GM12878 (cell line): ENCODE measurements around the gene JADE1. TPM values are rescaled to one million over a fixed set of nuclear protein-coding genes. Genes with fewer than 3 reads are reported as not detected.

Experiments
- ATAC-seq: fragments of 200-7000 bp; cut with Tn5 transposase; 3 replicates; pipeline ENCODE4 v1.9.1; 2020; ENCODE audit warnings: mild to moderate bottlenecking, moderate library complexity
- BruUV-seq: library from RNA; stranded (reverse); fragments of 400-500 nt; replicated peaks from 2 replicates; lab custom pipeline; 2021; lab: Mats Ljungman, UMichigan
- CTCF ChIA-PET: fragments of 300-600 bp; sonication (Branson Sonifier 250); formaldehyde crosslinking; extraction: SDS; loops from one replicate; lab custom pipeline; 2021; ENCODE audit warnings: inconsistent platforms; lab: Yijun Ruan, JAX
- POLR2A ChIA-PET: fragments of 350-600 bp; formaldehyde crosslinking; extraction: SDS; loops from one replicate; lab custom pipeline; 2021; ENCODE audit warnings: inconsistent platforms; lab: Charles Lee
- RAD21 ChIA-PET: fragments of 300-600 bp; sonication (Branson Sonifier 250); formaldehyde crosslinking; loops from one replicate; lab custom pipeline; 2023; ENCODE audit warnings: antibody characterized with exemption; ENCODE audit not compliant: unreplicated experiment; lab: Charles Lee
- SMC1A ChIA-PET: fragments of 300-600 bp; sonication (Branson Sonifier 250); formaldehyde crosslinking; loops from one replicate; lab custom pipeline; 2023; ENCODE audit not compliant: unreplicated experiment, uncharacterized antibody; lab: Charles Lee
- DNase-seq: peaks from one replicate; pipeline ENCODE4 v3.0.0-alpha.2; 2011; ENCODE audit warnings: low read depth, low spot score
- FAIRE-seq: peaks from 3 replicates; lab custom pipeline; 2011; peaks lifted over from hg19 to GRCh38; lab: Jason Lieb, UNC
- H2AFZ ChIP-seq: 2 replicates; pipeline ENCODE4 v1.6.0; 2011; ENCODE audit warnings: low read depth, low read length, control low read depth; ENCODE audit not compliant: control insufficient read depth
- H3K27ac ChIP-seq: 2 replicates; pipeline ENCODE4 v1.5.1; 2011; ENCODE audit warnings: control low read depth; ENCODE audit not compliant: control insufficient read depth, insufficient read depth
- H3K27me3 ChIP-seq, 2 experiments: replicated peaks in 1 of 2; 2 replicates each; pipeline versions ENCODE4 v1.6.0 to v1.6.1; 2011; ENCODE audit warnings: low read length in 1 of 2; ENCODE audit not compliant: control insufficient read depth in 2 of 2, insufficient read depth in 2 of 2
- H3K36me3 ChIP-seq, 2 experiments: 2 replicates each; pipeline ENCODE4 v1.5.1; 2011; ENCODE audit warnings: low read length in 1 of 2; ENCODE audit not compliant: control insufficient read depth in 2 of 2, insufficient read depth in 2 of 2
- H3K4me1 ChIP-seq: 2 replicates; pipeline ENCODE4 v1.6.1; 2011; ENCODE audit warnings: mild to moderate bottlenecking, low read length, moderate library complexity, mixed read lengths; ENCODE audit not compliant: control insufficient read depth, insufficient read depth
- H3K4me2 ChIP-seq: 2 replicates; pipeline ENCODE4 v1.6.0; 2011; ENCODE audit warnings: control low read depth; ENCODE audit not compliant: control insufficient read depth, insufficient read depth
- H3K4me3 ChIP-seq: fragments of 200-600 bp; sonication (generic); 2 replicates; pipeline ENCODE4 v1.5.1; 2016
- H3K79me2 ChIP-seq: 2 replicates; pipeline ENCODE4 v1.6.0; 2011; ENCODE audit warnings: low read length; ENCODE audit not compliant: control insufficient read depth, insufficient read depth
- H3K9ac ChIP-seq: 2 replicates; pipeline ENCODE4 v1.8.0; 2011; ENCODE audit warnings: low read length, control low read depth, mixed read lengths; ENCODE audit not compliant: control insufficient read depth, insufficient read depth
- H3K9me3 ChIP-seq: replicated peaks from 3 replicates; pipeline ENCODE4 v1.5.1; 2011; ENCODE audit warnings: mild to moderate bottlenecking, low read length; ENCODE audit not compliant: control insufficient read depth, insufficient read depth
- H4K20me1 ChIP-seq: 2 replicates; pipeline ENCODE4 v1.6.0; 2011; ENCODE audit not compliant: control insufficient read depth, insufficient read depth
- ASH2L ChIP-seq: fragments of 300-600, 200-600 bp; sonication (generic); IDR thresholded peaks from 2 replicates; pipeline ENCODE4 v1.6.1; 2017; ENCODE audit warnings: low read depth, mild to moderate bottlenecking, borderline replicate concordance
- ATF7 ChIP-seq: fragments of 450-650 bp; IDR thresholded peaks from 2 replicates; pipeline ENCODE4 v1.6.1; 2016; ENCODE audit warnings: low read depth, mild to moderate bottlenecking
- CHD1 ChIP-seq: IDR thresholded peaks from 2 replicates; pipeline ENCODE4 v1.6.1; 2012; ENCODE audit warnings: low read depth, low read length, improper control_type of control experiment
- CHD2 ChIP-seq: IDR thresholded peaks from 2 replicates; pipeline ENCODE4 v1.6.1; 2011; ENCODE audit warnings: low read depth, low read length, improper control_type of control experiment, borderline replicate concordance
- CREB1 ChIP-seq: IDR thresholded peaks from 2 replicates; pipeline ENCODE4 v1.6.1; 2012; ENCODE audit warnings: low read depth, mild to moderate bottlenecking, inconsistent platforms
- CREM ChIP-seq: IDR thresholded peaks from 2 replicates; pipeline ENCODE4 v1.6.1; 2014; ENCODE audit warnings: antibody characterized with exemption, low read depth
- DPF2 ChIP-seq: fragments of 450-650 bp; IDR thresholded peaks from 2 replicates; pipeline ENCODE4 v1.6.1; 2017; ENCODE audit warnings: mild to moderate bottlenecking
- E2F4 ChIP-seq: IDR thresholded peaks from 2 replicates; pipeline ENCODE4 v1.6.1; 2012; ENCODE audit warnings: low read depth, low read length, improper control_type of control experiment
- EED ChIP-seq: sonication (generic); IDR thresholded peaks from 2 replicates; pipeline ENCODE4 v1.6.1; 2016; ENCODE audit warnings: antibody characterized with exemption, low read depth
- GATAD2B ChIP-seq: fragments of 450-650 bp; conservative IDR thresholded peaks from 2 replicates; pipeline ENCODE4 v1.6.1; 2017; ENCODE audit warnings: low read depth, mild to moderate bottlenecking, moderate library complexity
- IKZF1 ChIP-seq: fragments of 450-650 bp; conservative IDR thresholded peaks from 2 replicates; pipeline ENCODE4 v1.6.1; 2017; ENCODE audit warnings: antibody characterized with exemption, mild to moderate bottlenecking
- IKZF2 ChIP-seq, 2 experiments: fragments of 450-650 bp; IDR thresholded peaks; 2 replicates each; pipeline ENCODE4 v1.6.1; 2017; ENCODE audit warnings: mild to moderate bottlenecking in 2 of 2, moderate library complexity in 2 of 2
- KLF5 ChIP-seq: fragments of 450-650 bp; IDR thresholded peaks from 2 replicates; pipeline ENCODE4 v1.6.1; 2014; ENCODE audit warnings: mild to moderate bottlenecking; ENCODE audit not compliant: partially characterized antibody
- MTA2 ChIP-seq: fragments of 450-650 bp; IDR thresholded peaks from 2 replicates; pipeline ENCODE4 v1.6.1; 2016; ENCODE audit warnings: low read depth, mild to moderate bottlenecking, moderate library complexity
- NKRF ChIP-seq: fragments of 450-650 bp; conservative IDR thresholded peaks from 2 replicates; pipeline ENCODE4 v1.6.1; 2017; ENCODE audit warnings: mild to moderate bottlenecking, moderate library complexity
- PAX5 ChIP-seq: IDR thresholded peaks from 2 replicates; pipeline ENCODE4 v1.6.1; 2011; ENCODE audit warnings: low read depth, low read length, borderline replicate concordance
- POLR2AphosphoS5 ChIP-seq: IDR thresholded peaks from 2 replicates; pipeline ENCODE4 v1.6.1; 2011; ENCODE audit warnings: mild to moderate bottlenecking, low read length, inconsistent platforms
- SIN3A ChIP-seq: IDR thresholded peaks from 2 replicates; pipeline ENCODE4 v1.6.1; 2012; ENCODE audit warnings: low read depth, low read length, improper control_type of control experiment
- USF2 ChIP-seq: IDR thresholded peaks from 2 replicates; pipeline ENCODE4 v1.6.1; 2011; ENCODE audit warnings: low read depth, low read length, improper control_type of control experiment, borderline replicate concordance
- ZNF24 ChIP-seq: fragments of 450-650 bp; IDR thresholded peaks from 2 replicates; pipeline ENCODE4 v1.6.1; 2017; ENCODE audit warnings: antibody characterized with exemption, mild to moderate bottlenecking
- WGBS: methylation state at CpG from one replicate; pipeline ENCODE4 v1.1.6; 2016; ENCODE audit warnings: low lambda C conversion rate; ENCODE audit not compliant: insufficient replicate concordance, insufficient coverage; ENCODE audit errors: missing lambda C conversion rate; 5-methylcytosine and 5-hydroxymethylcytosine counted together
- in situ Hi-C: fragments of 300-500 bp; cut with MboI; formaldehyde crosslinking; loops from 9 replicates; pipeline ENCODE4 v1.14.3; 2018; ENCODE audit warnings: mixed read lengths
- intact Hi-C: fragments of 100-400 bp; cut with micrococcal nuclease; formaldehyde crosslinking; loops from one replicate; pipeline ENCODE4 v1.14.2; 2022; ENCODE audit not compliant: unreplicated experiment
- polyA plus RNA-seq, 11 experiments: library from polyadenylated mRNA; depleted of rRNA in 4 of 11; unstranded in 6 of 11; stranded (reverse) in 5 of 11; fragments of >200 nt; fragmentation: Nextera tagmentation in 4 of 11; fragmentation: Illumina TruSeq in 1 of 11; extraction: Ambion mirVana in 4 of 11; extraction: Trizol in 1 of 11; gene quantifications; 1 replicate in 1 of 11; 2 replicates in 10 of 11; pipeline versions ENCODE4 v1.2.1 to v1.2.3, GENCODE V29; 2011 to 2016; ENCODE audit warnings: inconsistent platforms in 2 of 11, missing spikeins in 2 of 11, low read depth in 1 of 11
- total RNA-seq, 4 experiments: library from RNA; depleted of rRNA in 3 of 4; stranded (reverse); fragments of >200 nt in 3 of 4; fragmentation: Illumina TruSeq in 1 of 4; extraction: Trizol in 1 of 4; gene quantifications; 2 replicates each; pipeline versions ENCODE4 v1.2.1 to v1.2.3, GENCODE V29; 2013 to 2021

Gene JADE1
- total and polyA plus RNA-seq, 10 of the 15 experiments (the other 5 are each of a cell fraction or from before 2014, with no cell fraction given): 5.9 to 27.2 (median 15.8) TPM

GRCh38 chr4:128812442-128813235 lies 3.1 kb downstream of the JADE1 start:
- in situ Hi-C loops: loop anchor here (10.0 kb wide), 2 partner anchors 282 to 528 kb away; partner anchors contain the start of genes C4orf33, PGRMC2 and SCLT1
- peak overlapping the region; percentile 93 for H3K9ac ChIP-seq
- ChIA-PET RAD21 (interaction anchor here (0.8 to 4.8 kb wide), 18 partner anchors 9 to 527 kb away, joined by 3 to 111 read pairs (median 8); partner anchors contain the start of genes C4orf33 and SCLT1), CTCF (interaction anchor here (1.0 to 4.5 kb wide), 13 partner anchors 10 to 359 kb away, joined by 3 to 66 read pairs (median 6); partner anchors contain the start of gene SCLT1), POLR2A (interaction anchor here (0.6 to 3.8 kb wide), 15 partner anchors 9 to 1218 kb away, joined by 3 to 70 read pairs (median 16); partner anchors contain the start of genes C4orf33 and SCLT1), SMC1A (interaction anchor here (0.6 to 5.0 kb wide), 22 partner anchors 11 to 358 kb away, joined by 3 to 76 read pairs (median 6); partner anchors contain the start of gene SCLT1)
- TF ChIP-seq IKZF2 (IDR thresholded peaks at IDR 0.05): no peak
- no peak for TF ChIP-seq ZNF24
- TF ChIP-seq CREM: peak; percentile 42
- TF ChIP-seq SIN3A: peak; percentile 83; the same call in 1 of the 2 replicates
- no peak for TF ChIP-seq CHD2
- 0 out of 2 replicates have a peak, but pooled peaks have one; percentile 17 for TF ChIP-seq GATAD2B
- TF ChIP-seq POLR2AphosphoS5: 0 out of 2 replicates have a peak, but pooled peaks have one; percentile 0
- TF ChIP-seq DPF2: peak; percentile 23; the same call in 1 of the 2 replicates
- 0 out of 2 replicates have a peak, but pooled peaks have one; percentile 43 for TF ChIP-seq CHD1
- TF ChIP-seq ASH2L: peak; percentile 66; the same call in 1 of the 2 replicates
- TF ChIP-seq KLF5: peak; percentile 43
- TF ChIP-seq USF2: no peak
- TF ChIP-seq NKRF: peak; percentile 72
- TF ChIP-seq MTA2: no peak
- 0 out of 2 replicates have a peak, but pooled peaks have one; percentile 6 for TF ChIP-seq ATF7
- 0 out of 2 replicates have a peak, but pooled peaks have one; percentile 44 for TF ChIP-seq CREB1
- peak; percentile 9 for TF ChIP-seq EED
- peak; percentile 37; the same call in 1 of the 2 replicates for TF ChIP-seq E2F4
- TF ChIP-seq PAX5: 0 out of 2 replicates have a peak, but pooled peaks have one; percentile 4
- peak; percentile 10; the same call in 1 of the 2 replicates for TF ChIP-seq IKZF1
- peak; percentile 1 for ATAC-seq
- no peaks in the 10 kb centered on the region for H3K4me1 ChIP-seq
- intact Hi-C loops: loop anchor here (2.0 to 5.0 kb wide), 4 partner anchors 14 to 1030 kb away; partner anchors contain the start of genes ABHD18, HSPA4L, MFSD8 and PGRMC2
- peak overlapping the region; percentile 97 for H3K27ac ChIP-seq
- peaks cover 62% of the 10 kb centered on the region for H3K79me2 ChIP-seq
- WGBS: under 1% methylated on average over 33 of the region's 33 CpGs
- H3K4me3 ChIP-seq: peak overlapping the region; percentile 99
- no peaks in the 10 kb centered on the region for H3K9me3 ChIP-seq
- DNase-seq: no peak
- H4K20me1 ChIP-seq: no peaks in the 10 kb centered on the region
- peak overlapping the region; percentile 64 for H2AFZ ChIP-seq
- peaks cover 0 to 2% of the 10 kb centered on the region in 2 experiments; a peak in 1 of 4 replicates for H3K36me3 ChIP-seq
- no peaks in the 10 kb centered on the region for H3K27me3 ChIP-seq
- H3K4me2 ChIP-seq: peak overlapping the region; percentile 87
- FAIRE-seq: no peak
- TSS peak; percentile 29 for BruUV-seq
